ENCODE data around the gene MTA1.

Gene MTA1

DNA sequence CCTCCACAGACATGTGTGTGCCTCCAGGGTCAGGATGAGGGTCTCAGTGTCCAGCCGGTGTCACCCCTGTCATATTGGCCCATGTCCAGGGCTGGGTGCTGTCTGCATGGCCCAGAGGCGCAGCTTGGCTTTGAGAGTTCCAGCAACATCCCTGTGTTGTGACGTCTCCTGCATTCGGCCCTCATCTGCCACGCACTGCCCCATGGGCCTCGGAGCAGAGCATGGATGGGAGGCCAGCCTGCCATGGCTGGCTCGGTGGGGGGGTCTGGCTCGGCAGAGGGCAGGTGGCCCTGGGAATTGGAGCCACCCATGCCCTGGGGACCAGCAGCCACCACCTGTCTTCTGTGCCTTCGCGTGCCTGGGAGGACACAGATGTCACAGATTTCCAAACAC, 32.1 kb upstream of the MTA1 start:
- no peak for DNase-seq

GRCh38 chr14:105388110-105388951, 31.3 kb upstream of the MTA1 start:
- no peak for DNase-seq

DNA sequence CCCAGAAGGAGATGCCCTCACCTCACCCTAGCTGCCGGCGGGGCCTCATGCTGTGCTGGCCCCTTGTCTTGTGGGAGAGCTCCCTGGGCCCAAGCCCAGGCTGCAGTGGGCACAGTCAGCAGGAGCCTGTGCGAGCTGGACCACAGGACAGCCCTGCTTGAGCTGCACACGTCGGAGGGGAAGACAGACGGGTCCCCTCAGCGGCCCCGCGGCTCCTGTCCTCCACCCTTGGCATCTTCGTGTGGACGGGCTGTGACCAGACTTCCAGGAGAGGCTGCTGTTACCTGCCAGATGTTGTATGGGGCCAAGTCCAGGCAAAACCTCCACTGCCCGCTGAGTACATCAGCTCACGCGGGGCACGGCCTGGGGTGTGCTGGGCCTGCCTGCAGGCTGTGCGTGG, 30.7 kb upstream of the MTA1 start:
- no peak for DNase-seq

DNA sequence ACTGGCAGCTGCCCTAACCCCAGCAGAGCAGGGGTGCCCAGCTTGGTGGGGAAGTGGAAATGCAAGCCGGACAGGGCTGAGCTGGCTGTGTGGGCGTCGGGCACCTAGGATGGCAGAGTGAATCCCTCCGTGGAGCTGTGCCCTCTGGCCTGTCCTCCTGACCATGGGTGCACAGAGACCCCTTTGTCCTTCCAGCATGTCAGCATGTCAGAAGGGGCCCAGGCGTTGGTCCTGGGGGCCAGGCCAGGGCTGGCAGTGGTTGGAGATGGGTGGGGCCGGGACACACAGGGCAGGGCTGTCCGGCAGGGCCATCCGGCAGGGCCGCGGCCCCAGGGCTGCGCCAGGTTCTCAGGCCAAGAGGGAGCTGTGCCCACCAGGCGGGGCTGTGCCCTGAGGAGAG, 30.1 kb upstream of the MTA1 start:
- DNase-seq = no peak

DNA sequence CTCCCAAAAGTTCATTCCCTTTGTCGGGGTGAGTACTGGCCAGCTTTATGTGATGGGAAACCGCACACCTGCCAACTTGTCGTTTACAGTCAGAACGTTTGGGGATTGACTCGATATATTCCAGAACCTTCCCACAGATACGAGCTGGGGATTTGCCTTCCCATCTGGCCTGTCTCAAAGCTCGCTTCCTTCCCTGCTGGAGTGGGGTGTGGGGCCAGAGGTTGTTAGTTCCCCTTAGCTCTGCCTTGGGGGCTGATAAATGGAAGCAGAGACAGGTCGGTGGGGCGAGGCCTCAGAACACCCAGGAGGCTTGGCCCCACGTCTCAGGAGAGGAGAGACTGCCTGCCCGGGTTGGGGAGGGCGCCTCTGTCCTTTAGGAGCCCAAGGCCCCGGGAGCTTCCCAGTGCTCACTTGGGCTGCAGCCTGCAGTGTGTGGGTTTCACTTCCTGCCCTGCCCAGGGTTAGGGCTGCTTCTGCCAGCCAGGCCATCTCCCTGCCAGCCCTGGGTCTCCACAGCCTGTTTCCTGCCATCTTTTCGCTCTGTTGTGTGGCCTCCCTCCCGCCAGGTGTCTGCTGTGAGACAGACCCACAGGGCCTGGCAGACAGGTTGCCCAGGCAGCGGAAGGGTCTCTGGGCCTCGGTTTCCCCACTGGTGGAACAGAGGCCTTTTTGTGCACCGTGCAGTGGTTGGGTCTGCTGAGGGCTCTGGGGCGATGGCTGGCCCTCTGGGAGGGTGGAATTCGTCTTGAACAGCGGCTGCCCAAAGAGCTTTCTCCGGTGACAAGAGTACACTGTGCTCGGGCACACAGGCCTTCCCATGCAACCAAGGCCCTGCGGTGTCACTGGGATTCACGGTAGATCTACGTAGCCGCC, 29.4 kb upstream of the MTA1 start:
- DNase-seq = no peak

- DNase-seq = no peak
These were observed 28.7 kb upstream of the MTA1 start for GRCh38 chr14:105390849-105391500.

DNA sequence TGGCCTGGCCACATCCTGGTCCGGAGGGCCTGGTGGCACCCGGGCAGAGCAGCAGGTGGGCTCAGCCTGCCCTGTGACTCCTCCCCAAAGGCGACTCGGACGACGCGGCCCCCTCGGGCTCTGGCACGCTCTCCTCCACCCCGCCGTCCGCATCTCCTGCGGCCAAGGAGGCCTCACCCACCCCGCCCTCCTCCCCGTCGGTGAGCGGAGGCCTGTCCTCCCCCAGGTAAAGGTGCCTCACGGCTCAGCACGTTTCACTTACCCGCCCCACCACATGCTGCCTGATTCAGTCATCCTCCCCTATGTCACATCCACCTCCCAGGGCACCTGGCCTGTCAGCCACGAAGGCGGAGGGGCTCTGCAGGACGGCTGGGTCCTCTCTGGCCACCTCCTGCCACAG, 28.1 kb upstream of the MTA1 start:
- DNase-seq = no peak

DNA sequence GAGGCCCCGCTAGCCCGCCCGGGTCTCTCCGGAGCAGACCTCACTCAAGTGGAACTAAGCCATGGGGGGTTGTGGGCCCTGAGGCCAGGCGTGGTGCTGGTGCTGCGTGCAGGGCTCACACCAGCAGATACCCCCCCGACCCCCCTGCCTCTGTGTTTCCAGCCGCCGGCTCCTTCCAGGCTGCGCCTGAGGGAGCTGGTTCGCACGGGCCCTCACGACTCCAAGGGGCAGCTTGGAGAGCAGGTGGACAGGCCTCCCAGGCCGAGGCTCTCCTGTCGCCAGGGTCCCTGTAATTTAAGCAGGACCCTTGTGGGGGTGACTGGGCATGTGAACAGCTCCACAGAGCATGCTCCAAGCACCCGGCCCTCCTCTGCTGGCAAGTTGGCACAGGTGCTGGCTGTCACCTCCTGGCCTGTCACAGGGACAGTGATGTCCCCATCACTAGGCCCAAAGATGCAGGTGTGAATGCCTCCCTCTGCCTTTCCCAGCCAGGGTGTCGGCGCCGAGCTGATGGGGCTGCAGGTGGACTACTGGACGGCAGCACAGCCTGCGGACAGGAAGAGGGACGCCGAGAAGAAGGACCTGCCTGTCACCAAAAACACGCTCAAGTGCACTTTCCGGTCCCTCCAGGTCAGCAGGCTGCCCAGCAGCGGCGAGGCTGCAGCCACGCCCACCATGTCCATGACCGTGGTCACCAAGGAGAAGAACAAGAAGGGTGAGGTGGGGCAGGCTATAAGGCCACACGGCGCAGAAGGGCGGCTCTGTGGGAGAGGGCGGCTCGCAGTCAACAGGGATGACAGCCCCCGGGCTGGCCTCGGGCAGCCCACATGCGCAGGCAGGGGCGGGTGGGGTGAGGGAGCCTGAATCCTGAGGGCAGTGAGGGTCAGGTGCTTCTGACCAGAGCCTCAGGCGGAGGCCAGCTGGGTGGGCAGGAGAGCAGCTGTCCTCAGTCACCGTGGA, 27.2 kb upstream of the MTA1 start:
- DNase-seq = no peak

GRCh38 chr14:105393151-105393550, 26.5 kb upstream of the MTA1 start:
- no peak for DNase-seq

DNA sequence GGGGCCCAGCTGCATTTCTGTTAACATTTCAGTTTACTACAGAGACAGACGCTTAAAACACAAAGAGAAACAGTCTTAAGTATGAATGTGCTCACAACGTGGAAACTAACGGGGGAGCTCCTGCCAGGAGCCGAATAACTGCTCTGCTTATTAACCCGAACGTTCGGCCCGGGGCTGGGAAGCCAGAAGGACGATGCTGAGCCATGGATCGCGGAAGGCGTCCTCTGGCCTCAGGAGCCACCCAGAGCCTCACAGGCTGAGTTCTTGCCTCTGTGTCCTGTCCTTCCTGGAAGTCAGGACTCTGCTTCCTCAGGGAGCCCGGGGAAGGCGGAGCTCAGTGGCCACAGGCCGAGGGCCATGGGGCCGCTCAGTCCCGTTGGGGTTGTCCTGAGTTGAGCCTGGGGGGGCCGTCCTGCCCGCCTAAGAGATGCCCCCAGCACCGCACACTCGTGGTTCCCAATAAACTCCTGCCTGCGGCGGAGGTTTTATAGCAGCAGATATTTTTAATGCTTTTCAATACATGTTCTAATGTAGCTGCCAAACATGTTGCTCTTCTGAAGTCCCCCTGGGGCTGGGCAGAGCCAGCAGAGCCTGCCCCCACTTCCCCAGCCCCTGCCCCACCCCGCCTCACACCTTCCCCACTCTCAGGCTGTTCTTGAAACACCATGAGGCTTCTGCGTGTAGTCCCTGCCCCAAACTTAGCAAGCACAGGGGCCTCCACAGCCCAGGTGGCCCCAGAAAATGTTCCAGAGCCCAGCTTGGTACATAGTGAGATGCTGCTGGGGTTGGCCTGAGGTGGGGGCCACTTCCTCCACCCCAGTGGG, 24.7 kb upstream of the MTA1 start:
- no peak for DNase-seq

- no peak for DNase-seq
These were observed 24.1 kb upstream of the MTA1 start for GRCh38 chr14:105395538-105395854.

DNA sequence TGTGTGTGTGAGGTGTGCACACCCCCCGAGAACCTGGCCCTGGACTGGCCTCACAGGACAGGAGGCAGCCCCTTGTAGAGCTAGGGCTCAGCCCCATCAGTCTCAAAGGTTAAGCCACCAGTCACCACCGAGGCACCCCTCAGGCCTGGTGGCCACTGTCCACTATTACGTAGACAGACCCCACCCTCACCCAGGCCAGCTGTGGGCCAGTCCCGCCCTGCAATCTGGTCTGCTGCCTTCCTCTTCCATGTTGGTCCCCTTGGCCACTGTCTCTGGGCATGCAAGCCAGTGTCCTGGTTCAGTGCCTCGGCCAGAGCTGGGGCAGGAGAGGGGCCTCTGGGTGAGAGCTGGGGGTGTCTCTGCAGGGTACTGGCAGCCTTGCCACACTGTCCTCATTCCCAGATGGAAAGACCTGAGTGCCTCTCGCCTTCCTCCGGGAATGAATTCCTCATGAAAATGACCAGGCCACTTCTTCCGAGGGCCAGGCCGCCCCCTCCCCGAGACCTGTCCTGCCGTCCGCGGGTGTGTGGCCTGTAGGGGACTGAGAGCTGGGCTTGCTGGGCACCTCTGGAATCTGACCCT, 22.2 kb upstream of the MTA1 start:
- no peak for DNase-seq

- peak; percentile 85 for DNase-seq
These were observed 21.4 kb upstream of the MTA1 start, which contains the start of gene TEX22 for GRCh38 chr14:105398044-105398725. Gene TEX22 (plus strand): TSS chr14:105398538. CDS start chr14:105399341, 803 bp downstream.

DNA sequence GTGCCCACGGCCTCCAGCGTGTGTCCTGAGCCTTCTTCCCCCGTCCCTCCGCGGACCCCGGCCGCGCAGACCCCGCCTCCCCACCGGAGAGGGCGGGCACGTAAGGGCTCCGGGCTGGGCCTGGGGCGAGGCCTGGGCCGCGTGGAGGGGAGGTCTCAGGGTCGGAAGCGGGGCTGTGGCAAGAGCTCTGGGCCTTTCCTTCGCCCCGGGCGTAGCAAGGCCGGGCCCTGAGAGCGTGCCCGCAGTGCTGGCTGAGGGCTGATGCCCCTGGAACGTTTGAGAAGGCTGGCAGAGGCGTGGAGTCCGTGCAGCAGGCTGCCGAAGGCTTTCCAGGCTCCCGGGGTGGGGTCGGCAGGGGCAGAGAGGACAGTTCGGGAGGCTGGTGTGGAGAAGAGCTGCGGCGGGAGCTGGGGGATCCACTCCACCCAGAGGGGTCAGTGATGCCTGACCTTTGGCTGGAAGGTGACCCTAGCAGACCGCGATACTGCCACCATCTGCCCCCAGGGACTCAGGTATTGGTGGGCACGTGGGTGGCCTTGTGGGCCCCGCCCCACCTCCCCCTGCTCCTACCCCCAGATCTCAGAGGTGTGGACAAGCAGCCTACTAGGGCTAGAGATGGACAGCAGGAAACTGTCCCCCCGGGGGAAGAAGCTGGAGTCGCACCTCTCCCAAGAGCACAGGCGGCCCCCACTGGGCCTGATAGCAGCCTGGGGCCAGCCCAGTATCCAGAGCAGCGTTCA, 20.7 kb upstream of the MTA1 start:
- DNase-seq = peak; percentile 56

- DNase-seq = no peak
These were observed 20.2 kb upstream of the MTA1 start for GRCh38 chr14:105399466-105399775.

DNA sequence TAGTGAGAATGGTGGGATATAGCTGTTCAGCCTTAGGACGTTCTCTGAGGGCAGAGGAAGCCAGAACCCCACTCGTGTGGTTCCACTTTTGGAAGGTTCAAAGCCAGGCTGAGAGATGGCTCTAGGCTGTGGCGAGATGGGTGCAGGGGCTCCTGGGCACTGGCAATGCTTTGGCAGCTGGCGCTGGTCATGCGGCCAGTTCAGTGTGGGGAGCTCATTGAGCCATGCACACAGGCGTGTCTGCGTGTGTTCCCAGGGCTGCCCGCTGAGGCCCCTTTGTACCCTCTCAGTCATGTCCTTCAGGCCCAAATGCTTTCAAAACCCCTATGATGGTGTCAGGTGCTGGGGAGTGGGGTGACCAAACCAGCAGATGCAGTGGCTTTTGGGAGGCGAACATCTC, 19.6 kb upstream of the MTA1 start:
- DNase-seq = no peak

- DNase-seq = no peak
These were observed 17.9 kb upstream of the MTA1 start for GRCh38 chr14:105401699-105402098.

DNA sequence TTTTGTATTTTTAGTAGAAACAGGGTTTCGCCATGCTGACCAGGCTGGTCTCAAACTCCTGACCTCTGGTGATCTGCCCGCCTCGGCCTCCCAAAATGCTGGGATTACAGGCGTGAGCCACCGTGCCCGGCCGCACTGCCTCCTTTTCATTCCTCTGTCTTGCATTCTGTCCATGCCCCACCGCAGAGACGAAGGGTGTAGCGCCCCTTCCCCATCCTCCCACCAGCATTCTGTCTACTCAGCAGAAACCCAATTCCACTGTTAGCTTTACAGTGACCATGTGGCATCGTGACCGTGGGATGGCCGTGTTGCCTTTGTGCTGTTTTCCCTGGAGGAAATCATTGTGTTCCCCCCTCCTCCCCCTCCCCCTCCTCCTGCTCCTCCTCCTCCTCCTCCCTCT, 11.0 kb upstream of the MTA1 start:
- DNase-seq = no peak

DNA sequence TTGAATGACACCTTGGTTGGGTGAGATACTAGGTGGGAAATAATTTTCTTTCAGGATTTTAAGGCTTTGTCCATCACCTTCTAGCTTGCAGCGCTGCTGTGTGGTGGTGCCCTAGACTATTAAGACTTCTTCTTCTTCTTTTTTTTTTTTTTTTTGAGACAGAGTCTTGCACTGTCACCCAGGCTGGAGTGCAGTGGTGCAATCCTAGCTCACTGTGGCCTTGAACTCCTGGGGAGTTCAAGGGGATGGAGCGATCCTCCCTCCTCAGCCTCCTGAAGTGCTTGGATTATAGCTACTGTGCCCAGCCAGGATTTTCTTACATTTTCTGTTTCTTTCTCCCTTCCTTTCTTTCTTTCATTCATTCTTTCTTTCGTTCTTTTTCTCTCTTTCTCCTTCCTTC, 10.3 kb upstream of the MTA1 start:
- DNase-seq = no peak

- DNase-seq = no peak
These were observed 9.0 kb upstream of the MTA1 start for GRCh38 chr14:105410642-105411016.

All from KG1 (cell line).